OCI-LY7 (cell line): ENCODE measurements around the gene PNLDC1.

Experiments
- EZH2phosphoT487 ChIP-seq: fragments of 200-600 bp; sonication (generic); IDR thresholded peaks from 2 replicates; pipeline ENCODE4 v1.6.1; 2018; ENCODE audit warnings: low read depth, borderline replicate concordance, mild to moderate bottlenecking, mixed run types, antibody characterized with exemption, low read length, moderate library complexity, mixed read lengths
- TF ChIP-seq, protein P1 (sequence below): fragments of 200-600 bp; sonication (generic); conservative IDR thresholded peaks from 2 replicates; pipeline ENCODE4 v1.5.1; 2014; ENCODE audit warnings: mild to moderate bottlenecking, antibody characterized with exemption, low read length, moderate library complexity, mixed read lengths

DNA sequence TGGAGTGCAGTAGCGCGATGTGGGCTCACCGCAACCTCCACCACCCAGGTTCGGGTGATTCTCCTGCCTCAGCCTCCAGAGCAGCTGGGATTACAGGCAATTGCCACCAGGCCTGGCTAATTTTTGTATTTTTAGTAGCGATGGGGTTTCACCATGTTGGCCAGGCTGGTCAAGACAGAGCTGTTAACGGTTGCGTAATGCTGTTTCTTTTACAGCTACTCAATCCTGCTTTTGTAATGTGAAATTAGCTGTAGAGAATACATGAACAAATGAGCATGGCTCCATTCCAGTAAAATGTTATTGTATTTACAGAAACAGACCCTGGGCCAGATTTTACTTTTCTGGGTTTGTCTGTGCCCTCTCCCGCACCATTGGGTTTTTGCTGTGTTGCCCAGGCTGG, 1.9 kb downstream of the PNLDC1 start:
- TF ChIP-seq EZH2phosphoT487: no peak
- TF ChIP-seq, protein P1, sequence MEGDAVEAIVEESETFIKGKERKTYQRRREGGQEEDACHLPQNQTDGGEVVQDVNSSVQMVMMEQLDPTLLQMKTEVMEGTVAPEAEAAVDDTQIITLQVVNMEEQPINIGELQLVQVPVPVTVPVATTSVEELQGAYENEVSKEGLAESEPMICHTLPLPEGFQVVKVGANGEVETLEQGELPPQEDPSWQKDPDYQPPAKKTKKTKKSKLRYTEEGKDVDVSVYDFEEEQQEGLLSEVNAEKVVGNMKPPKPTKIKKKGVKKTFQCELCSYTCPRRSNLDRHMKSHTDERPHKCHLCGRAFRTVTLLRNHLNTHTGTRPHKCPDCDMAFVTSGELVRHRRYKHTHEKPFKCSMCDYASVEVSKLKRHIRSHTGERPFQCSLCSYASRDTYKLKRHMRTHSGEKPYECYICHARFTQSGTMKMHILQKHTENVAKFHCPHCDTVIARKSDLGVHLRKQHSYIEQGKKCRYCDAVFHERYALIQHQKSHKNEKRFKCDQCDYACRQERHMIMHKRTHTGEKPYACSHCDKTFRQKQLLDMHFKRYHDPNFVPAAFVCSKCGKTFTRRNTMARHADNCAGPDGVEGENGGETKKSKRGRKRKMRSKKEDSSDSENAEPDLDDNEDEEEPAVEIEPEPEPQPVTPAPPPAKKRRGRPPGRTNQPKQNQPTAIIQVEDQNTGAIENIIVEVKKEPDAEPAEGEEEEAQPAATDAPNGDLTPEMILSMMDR: no peak
